PC-9 (cell line): ENCODE data around the gene CAPZB. TPM values are rescaled to one million over a fixed set of nuclear protein-coding genes. Genes with fewer than 3 reads are reported as not detected.

Experiments used
- BruUV-seq: library from RNA; stranded (reverse); fragments of 400-500 nt; replicated peaks from 2 replicates; lab custom pipeline; 2021; lab: Mats Ljungman, UMichigan
- CTCF ChIA-PET: fragments of 300-600 bp; sonication (Branson Sonifier 250); formaldehyde crosslinking; loops from one replicate; lab custom pipeline; 2022; ENCODE audit warnings: antibody characterized with exemption; lab: Charles Lee
- POLR2A ChIA-PET: fragments of 300-600 bp; sonication (Branson Sonifier 250); formaldehyde crosslinking; loops from one replicate; lab custom pipeline; 2022; ENCODE audit warnings: antibody characterized with exemption; ENCODE audit not compliant: unreplicated experiment; lab: Charles Lee
- DNase-seq, 2 experiments: peaks; one replicate each; pipeline versions ENCODE4 v3.0.0 to v3.0.0-alpha.2; 2015 to 2022; ENCODE audit warnings: mixed read lengths in 1 of 2
- H2AFZ ChIP-seq: fragments of 200-600 bp; sonication (generic); 2 replicates; pipeline ENCODE4 v1.8.1; 2017; ENCODE audit warnings: antibody characterized with exemption
- H3F3A ChIP-seq: fragments of 200-600 bp; sonication (generic); 2 replicates; pipeline ENCODE4 v1.8.1; 2017; ENCODE audit warnings: antibody characterized with exemption, mild to moderate bottlenecking, low read depth; ENCODE audit not compliant: insufficient read depth
- H3K27ac ChIP-seq: fragments of 200-600 bp; sonication (generic); 2 replicates; pipeline ENCODE4 v1.6.1; 2016; ENCODE audit warnings: mixed run types
- H3K27me3 ChIP-seq: fragments of 200-600 bp; sonication (generic); 2 replicates; pipeline ENCODE4 v1.6.1; 2016; ENCODE audit warnings: low read depth, mixed run types; ENCODE audit not compliant: insufficient read depth
- H3K36me3 ChIP-seq: fragments of 200-600 bp; sonication (generic); 2 replicates; pipeline ENCODE4 v1.6.1; 2016; ENCODE audit warnings: low read depth, mixed run types
- H3K4me1 ChIP-seq: fragments of 200-600 bp; sonication (generic); replicated peaks from 2 replicates; pipeline ENCODE4 v1.6.1; 2016; ENCODE audit warnings: mixed run types; ENCODE audit not compliant: insufficient read depth
- H3K4me2 ChIP-seq: fragments of 200-600 bp; sonication (generic); 2 replicates; pipeline ENCODE4 v1.6.1; 2017; ENCODE audit warnings: mixed run types
- H3K4me3 ChIP-seq: fragments of 200-600 bp; sonication (generic); 2 replicates; pipeline ENCODE4 v1.6.1; 2016; ENCODE audit warnings: mixed run types
- H3K79me2 ChIP-seq: fragments of 200-600 bp; sonication (generic); 2 replicates; pipeline ENCODE4 v1.6.1; 2017; ENCODE audit warnings: low read depth, mixed run types
- H3K9me2 ChIP-seq: fragments of 200-600 bp; sonication (generic); 2 replicates; pipeline ENCODE4 v1.8.1; 2017; ENCODE audit warnings: mild to moderate bottlenecking; ENCODE audit not compliant: insufficient read depth
- H3K9me3 ChIP-seq: fragments of 200-600 bp; sonication (generic); 2 replicates; pipeline ENCODE4 v1.8.1; 2016; ENCODE audit warnings: low read depth; ENCODE audit not compliant: insufficient read depth
- H4K20me1 ChIP-seq: fragments of 200-600 bp; sonication (generic); 2 replicates; pipeline ENCODE4 v1.8.1; 2017; ENCODE audit not compliant: insufficient read depth
- EZH2 ChIP-seq: fragments of 200-600 bp; sonication (generic); IDR thresholded peaks from 2 replicates; pipeline ENCODE4 v1.8.0; 2017; ENCODE audit warnings: antibody characterized with exemption, low read depth
- intact Hi-C: fragments of 100-400 bp; cut with micrococcal nuclease; formaldehyde crosslinking; loops from one replicate; pipeline ENCODE4 v1.10.0; 2022; ENCODE audit not compliant: unreplicated experiment
- total RNA-seq: library from RNA; stranded (reverse); gene quantifications from 2 replicates; pipeline ENCODE4 v1.2.3, GENCODE V29; 2021
- TF ChIP-seq, protein P1 (sequence below): fragments of 200-600 bp; sonication (generic); conservative IDR thresholded peaks from 2 replicates; pipeline ENCODE4 v1.6.1; 2017; ENCODE audit warnings: mixed run types, antibody characterized with exemption, mild to moderate bottlenecking, moderate library complexity

The CAPZB gene
- total RNA-seq, 1 experiment from 2014 or later: 222 TPM

DNA sequence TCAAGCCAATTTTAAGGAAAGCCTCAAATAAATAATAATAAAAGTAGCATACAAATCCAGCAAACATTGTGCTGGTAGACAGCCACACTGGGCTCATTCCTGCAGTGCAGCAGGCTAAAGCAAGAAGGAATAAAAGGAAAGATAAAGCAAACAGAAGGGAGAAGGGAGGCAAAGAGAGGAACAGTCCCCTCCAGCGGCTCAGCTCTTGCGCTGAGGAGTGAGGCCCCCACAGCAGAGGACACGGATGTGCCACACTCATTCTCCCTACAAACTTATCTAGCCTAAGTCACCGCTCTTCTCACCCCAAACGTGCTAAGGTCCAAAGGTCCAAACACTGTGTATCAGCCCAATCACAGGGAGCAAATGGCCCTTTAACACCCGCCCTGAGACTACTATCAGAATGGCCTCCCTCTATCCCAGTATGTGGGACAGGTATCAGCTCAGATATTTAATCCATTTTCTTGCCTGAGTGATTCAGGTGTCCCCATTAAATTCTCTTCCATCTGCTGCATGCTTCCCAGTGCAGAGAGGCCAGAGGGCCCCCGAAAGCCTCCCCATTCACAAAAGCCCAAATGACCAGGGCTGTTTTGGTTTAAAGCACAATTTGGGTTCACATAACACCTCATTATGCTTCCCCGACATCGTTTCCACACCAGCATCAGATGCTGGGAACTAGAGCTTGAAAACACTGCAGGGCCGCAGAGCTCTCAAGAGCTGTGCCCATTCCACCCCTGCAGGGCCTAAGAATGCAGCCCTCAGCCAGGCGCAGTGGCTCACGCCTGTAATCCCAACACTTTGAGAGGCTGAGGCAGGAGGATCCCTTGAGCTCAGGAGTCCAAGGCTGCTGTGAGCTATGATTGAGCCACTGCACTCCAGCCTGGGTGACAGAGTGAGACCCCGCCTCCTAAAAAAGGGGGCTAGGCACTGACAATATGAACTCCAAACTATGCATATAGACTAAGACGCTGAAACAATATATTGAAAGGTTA, 17.8 kb downstream of the CAPZB start:
- H3K4me2 ChIP-seq: no peak overlapping the region
- no peak for TF ChIP-seq EZH2
- TF ChIP-seq, protein P1, sequence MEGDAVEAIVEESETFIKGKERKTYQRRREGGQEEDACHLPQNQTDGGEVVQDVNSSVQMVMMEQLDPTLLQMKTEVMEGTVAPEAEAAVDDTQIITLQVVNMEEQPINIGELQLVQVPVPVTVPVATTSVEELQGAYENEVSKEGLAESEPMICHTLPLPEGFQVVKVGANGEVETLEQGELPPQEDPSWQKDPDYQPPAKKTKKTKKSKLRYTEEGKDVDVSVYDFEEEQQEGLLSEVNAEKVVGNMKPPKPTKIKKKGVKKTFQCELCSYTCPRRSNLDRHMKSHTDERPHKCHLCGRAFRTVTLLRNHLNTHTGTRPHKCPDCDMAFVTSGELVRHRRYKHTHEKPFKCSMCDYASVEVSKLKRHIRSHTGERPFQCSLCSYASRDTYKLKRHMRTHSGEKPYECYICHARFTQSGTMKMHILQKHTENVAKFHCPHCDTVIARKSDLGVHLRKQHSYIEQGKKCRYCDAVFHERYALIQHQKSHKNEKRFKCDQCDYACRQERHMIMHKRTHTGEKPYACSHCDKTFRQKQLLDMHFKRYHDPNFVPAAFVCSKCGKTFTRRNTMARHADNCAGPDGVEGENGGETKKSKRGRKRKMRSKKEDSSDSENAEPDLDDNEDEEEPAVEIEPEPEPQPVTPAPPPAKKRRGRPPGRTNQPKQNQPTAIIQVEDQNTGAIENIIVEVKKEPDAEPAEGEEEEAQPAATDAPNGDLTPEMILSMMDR: no peak
- intact Hi-C loops: loop anchor here (2.0 kb wide), 1 partner anchor 27 kb away; no protein-coding TSS in a partner anchor
- DNase-seq: no peak
- H3K9me3 ChIP-seq: no peaks in the 10 kb centered on the region
- peaks cover 27% of the 10 kb centered on the region for H4K20me1 ChIP-seq
- ChIA-PET CTCF (no interaction called here), POLR2A (no interaction called here)
- no peak overlapping the region for H3K27ac ChIP-seq
- peaks cover 16% of the 10 kb centered on the region for H3K4me1 ChIP-seq
- no peaks in the 10 kb centered on the region for H3K27me3 ChIP-seq
- peaks cover 79% of the 10 kb centered on the region for H3K79me2 ChIP-seq
- H2AFZ ChIP-seq: no peak overlapping the region
- H3F3A ChIP-seq: peaks cover 8% of the 10 kb centered on the region; the same call in 1 of the 2 replicates
- no TSS peak for BruUV-seq
- no peak overlapping the region for H3K4me3 ChIP-seq
- H3K36me3 ChIP-seq: no peaks in the 10 kb centered on the region
- H3K9me2 ChIP-seq: no peaks in the 10 kb centered on the region

DNA sequence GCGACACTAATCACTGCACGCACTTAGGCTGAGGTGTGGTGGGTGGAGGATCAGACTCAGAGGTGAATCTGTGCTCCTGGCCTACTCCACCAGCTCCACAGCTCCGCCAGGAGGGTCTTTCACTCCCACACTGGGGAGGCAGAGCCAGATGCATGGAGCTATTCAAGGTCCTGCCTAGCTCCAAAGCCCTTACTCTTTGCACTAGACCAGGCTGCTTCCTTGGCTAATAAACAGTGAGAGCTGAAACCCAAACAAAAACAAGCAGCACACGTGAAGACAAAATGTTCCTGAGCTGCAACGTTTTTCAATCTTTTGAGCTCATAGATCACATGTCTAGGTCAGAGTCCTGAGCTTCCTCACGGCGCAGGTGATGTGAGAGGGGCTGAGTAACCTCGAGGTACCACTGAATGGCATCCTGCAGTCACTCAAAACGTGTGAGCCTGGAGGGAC, 19.2 kb downstream of the CAPZB start:
- no peak overlapping the region for H2AFZ ChIP-seq
- peaks cover 77% of the 10 kb centered on the region for H3K79me2 ChIP-seq
- H3K4me3 ChIP-seq: no peak overlapping the region
- no peak overlapping the region for H3K27ac ChIP-seq
- peaks cover 16% of the 10 kb centered on the region for H3K4me1 ChIP-seq
- H3K9me3 ChIP-seq: no peaks in the 10 kb centered on the region
- POLR2A ChIA-PET: interaction anchor here (0.6 kb wide), 1 partner anchor 26 kb away, joined by 3 read pairs; no protein-coding TSS in a partner anchor
- intact Hi-C loops: no loop called here
- H4K20me1 ChIP-seq: peaks cover 23% of the 10 kb centered on the region
- peaks cover 8% of the 10 kb centered on the region; the same call in 1 of the 2 replicates for H3F3A ChIP-seq
- BruUV-seq: no TSS peak
- no peak overlapping the region for H3K4me2 ChIP-seq
- no peaks in the 10 kb centered on the region for H3K9me2 ChIP-seq
- TF ChIP-seq, protein P1: no peak
- no peak for TF ChIP-seq EZH2
- no peaks in the 10 kb centered on the region for H3K36me3 ChIP-seq
- CTCF ChIA-PET: no interaction called here
- no peaks in the 10 kb centered on the region for H3K27me3 ChIP-seq
- DNase-seq: no peak

- intact Hi-C loops: no loop called here
- Histone ChIP-seq H3K9me2 (no peaks in the 10 kb centered on the region), H3K4me1 (peaks cover 16% of the 10 kb centered on the region), H3K9me3 (no peaks in the 10 kb centered on the region), H3F3A (peaks cover 4% of the 10 kb centered on the region; the same call in 1 of the 2 replicates), H3K4me2 (no peak overlapping the region), H3K36me3 (no peaks in the 10 kb centered on the region), H3K27ac (no peak overlapping the region), H3K79me2 (peaks cover 72% of the 10 kb centered on the region), H4K20me1 (peaks cover 23% of the 10 kb centered on the region), H2AFZ (no peak overlapping the region), H3K4me3 (no peak overlapping the region), H3K27me3 (no peaks in the 10 kb centered on the region)
- ChIA-PET POLR2A (interaction anchor here (0.6 kb wide), 1 partner anchor 27 kb away, joined by 3 read pairs; no protein-coding TSS in a partner anchor), CTCF (no interaction called here)
- TF ChIP-seq, protein P1: no peak
- no peak for TF ChIP-seq EZH2
- DNase-seq: no peak
- no TSS peak for BruUV-seq
Measured at GRCh38 chr1:19465650-19466049, 19.7 kb downstream of the CAPZB start.
